Astrocyte of the spinal cord (primary cell): ENCODE data around the gene SYNJ2.
A peak's percentile ranks its signal among the peaks of the same experiment; 100 is the strongest.

Source experiments
- DNase-seq: peaks from one replicate; pipeline ENCODE4 v3.0.0; 2011; ENCODE audit warnings: low read depth, low spot score
- H3K4me3 ChIP-seq: 2 replicates; pipeline ENCODE4 v1.5.1; 2011; ENCODE audit warnings: low read depth, mild to moderate bottlenecking, low read length, moderate library complexity
- in situ Hi-C: cut with HindIII; loops from 2 replicates; pipeline ENCODE4 v1.10.0; 2017; ENCODE audit warnings: low sequenced_read_pairs
- TF ChIP-seq, protein P1 (sequence below): IDR thresholded peaks from 2 replicates; pipeline ENCODE4 v1.5.1; 2012; ENCODE audit warnings: low read depth, mild to moderate bottlenecking, low read length, inconsistent platforms

Gene SYNJ2

DNA sequence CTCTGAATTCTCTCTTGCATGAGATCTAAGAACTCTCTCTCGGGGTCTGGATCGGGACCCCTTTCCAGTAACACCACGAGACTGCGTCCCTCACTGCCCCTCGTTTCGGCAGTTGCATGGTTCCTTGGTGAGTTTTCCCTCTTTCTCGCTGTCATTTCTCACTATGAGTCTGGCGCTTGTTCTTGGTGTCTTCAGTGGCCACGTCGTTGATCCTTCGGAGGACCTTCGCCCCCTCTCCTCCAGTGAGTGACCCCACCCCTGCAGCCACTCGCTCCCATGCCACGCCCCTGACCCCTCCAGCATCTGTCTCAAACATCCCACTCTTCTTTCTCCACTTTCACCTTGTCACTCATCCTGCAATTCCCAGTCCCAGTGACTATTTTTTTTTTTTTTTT is 23.0 kb downstream of the SYNJ2 start:
- H3K4me3 ChIP-seq = no peak overlapping the region
- TF ChIP-seq, protein P1, sequence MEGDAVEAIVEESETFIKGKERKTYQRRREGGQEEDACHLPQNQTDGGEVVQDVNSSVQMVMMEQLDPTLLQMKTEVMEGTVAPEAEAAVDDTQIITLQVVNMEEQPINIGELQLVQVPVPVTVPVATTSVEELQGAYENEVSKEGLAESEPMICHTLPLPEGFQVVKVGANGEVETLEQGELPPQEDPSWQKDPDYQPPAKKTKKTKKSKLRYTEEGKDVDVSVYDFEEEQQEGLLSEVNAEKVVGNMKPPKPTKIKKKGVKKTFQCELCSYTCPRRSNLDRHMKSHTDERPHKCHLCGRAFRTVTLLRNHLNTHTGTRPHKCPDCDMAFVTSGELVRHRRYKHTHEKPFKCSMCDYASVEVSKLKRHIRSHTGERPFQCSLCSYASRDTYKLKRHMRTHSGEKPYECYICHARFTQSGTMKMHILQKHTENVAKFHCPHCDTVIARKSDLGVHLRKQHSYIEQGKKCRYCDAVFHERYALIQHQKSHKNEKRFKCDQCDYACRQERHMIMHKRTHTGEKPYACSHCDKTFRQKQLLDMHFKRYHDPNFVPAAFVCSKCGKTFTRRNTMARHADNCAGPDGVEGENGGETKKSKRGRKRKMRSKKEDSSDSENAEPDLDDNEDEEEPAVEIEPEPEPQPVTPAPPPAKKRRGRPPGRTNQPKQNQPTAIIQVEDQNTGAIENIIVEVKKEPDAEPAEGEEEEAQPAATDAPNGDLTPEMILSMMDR = no peak
- in situ Hi-C loops = no loop called here
- no peak for DNase-seq

DNA sequence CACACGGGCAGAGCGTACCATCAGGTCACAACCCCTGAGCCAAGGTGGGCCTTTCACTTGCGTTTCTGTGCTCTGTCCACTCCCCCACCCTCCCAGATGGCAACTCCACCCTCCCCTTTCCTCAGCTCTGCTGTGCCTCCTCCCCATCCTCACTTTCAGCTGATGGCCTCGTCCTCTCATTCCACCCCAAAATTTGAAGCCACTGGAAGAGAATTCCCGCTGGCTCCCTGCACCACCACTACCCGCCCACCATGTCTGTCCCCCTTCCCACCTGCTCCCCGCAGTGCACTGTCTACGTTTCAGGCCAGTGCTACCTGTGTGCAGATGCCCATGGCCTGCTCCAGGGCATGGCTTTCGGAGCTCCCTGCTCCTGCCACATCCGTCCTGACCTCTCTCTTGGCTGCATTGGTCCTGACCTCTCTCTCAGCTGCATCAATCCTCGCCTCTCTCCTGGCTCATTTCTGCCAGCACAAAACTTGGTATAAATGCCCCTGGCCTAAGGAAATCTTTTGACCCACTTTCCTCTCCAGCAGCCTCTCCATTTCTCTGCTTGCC is 24.0 kb downstream of the SYNJ2 start:
- TF ChIP-seq, protein P1 = no peak
- DNase-seq = no peak
- no peak overlapping the region for H3K4me3 ChIP-seq
- in situ Hi-C loops = no loop called here

DNA sequence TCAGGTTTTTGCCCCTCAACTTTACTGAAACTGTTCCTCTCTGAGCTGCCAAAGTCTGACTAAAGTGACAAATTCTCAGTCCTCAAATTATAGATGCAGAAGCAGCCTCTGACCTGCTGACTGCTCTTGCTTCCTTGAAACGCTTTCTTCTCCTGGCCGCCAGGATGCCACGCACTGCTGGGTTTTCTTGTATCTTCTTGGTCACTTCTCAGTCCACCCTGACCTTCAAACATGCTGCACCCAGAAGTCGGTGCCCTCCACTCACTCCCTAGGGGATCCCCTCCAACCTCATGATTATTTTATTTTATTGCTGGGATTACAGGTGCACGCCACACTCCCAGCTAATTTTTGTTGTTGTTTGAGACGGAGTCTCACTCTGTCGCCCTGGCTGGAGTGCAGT is 24.7 kb downstream of the SYNJ2 start:
- no peak overlapping the region for H3K4me3 ChIP-seq
- no peak for DNase-seq
- in situ Hi-C loops = no loop called here
- TF ChIP-seq, protein P1 = no peak

DNA sequence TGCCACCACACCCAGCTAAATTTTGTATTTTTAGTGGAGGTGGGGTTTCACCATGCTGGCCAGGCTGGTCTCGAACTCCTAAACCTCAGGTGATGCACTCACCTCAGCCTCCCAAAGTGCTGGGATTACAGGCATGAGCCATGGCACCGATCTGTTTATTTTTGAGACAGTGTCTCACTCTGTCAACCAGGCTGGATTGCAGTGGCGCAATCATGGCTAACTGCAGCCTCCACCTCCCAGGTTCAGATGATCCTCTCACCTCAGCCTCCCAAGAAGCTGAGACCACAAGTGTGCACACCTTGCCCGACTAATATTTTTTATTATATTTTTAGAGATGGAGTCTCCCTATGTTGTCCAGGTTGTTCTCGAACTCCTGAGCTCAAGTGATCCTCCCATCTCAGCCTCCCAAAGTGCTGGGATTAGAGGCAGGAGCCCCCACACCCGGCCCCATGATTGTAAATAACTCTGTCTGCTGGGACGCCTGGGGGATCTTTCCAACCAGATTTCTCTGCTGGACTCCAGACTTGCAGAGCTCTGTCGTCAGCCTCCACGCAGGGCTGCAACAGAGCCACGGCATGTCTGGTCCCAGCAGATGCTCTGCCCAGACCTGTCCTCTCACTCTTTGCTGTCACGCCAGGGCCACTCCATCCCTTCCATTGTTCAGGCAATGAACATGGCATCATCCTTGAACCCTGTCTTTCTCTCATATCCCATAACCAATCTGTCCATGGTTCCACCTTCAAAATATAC is 25.3 kb downstream of the SYNJ2 start:
- in situ Hi-C loops = no loop called here
- H3K4me3 ChIP-seq = no peak overlapping the region
- DNase-seq = no peak
- TF ChIP-seq, protein P1 = no peak

DNA sequence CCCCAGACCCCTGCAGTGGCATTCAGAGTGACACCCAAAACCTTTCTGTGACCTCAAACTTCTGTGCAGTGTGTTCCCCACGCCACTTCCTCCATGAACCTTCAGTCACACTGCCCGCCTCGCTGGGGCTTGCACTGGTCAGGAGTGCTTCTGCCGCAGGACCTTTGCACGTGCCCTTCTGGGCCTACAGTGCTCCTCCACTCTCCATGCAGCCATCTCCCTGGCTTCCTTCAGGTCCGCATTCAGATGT is 27.1 kb downstream of the SYNJ2 start:
- in situ Hi-C loops = no loop called here
- TF ChIP-seq, protein P1 = no peak
- no peak for DNase-seq
- H3K4me3 ChIP-seq = no peak overlapping the region

DNA sequence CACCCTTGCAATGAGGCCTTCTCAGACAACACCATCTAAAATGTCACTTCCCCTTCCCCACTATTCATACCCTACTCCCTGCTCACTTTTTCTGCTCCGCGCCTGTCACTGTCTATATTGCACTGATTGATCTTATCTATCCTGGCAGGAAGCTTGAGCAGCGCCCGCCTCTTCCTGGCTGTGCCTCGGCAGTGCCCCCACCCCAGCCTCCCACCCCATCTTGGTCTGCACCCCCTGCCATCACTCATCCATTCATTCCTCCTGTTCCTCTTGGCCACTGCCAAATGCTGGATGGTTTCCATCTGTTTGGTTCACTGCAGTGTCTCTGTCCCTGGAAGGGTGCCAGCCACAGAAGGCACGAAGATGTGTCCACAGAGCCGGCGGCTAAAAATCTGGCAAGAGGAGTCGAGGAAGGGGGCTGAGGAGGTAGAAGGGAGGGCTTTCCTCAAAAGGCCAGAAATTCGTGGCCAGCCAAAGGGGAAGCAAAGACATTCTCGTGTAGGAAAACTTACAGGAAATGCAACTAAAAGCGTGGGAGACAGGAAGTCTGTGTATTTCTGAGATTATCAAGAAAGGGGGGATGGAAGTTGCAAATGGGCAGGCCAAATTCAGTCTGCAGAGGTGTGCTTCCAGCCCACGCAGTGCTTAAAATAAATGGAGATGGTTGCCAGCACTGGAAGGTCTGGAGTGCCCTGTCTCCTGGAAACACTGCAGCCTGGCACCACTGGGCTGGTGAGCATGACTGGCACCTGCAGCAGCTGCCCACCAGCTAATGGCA is 27.6 kb downstream of the SYNJ2 start:
- in situ Hi-C loops = no loop called here
- no peak overlapping the region for H3K4me3 ChIP-seq
- DNase-seq = peak; percentile 46

More for the DNA sequence above, 27.6 kb downstream of the SYNJ2 start:
- TF ChIP-seq, protein P1 = no peak
